MCF 10A (cell line): ENCODE results near the gene BPNT1. TPM values are rescaled to one million over a fixed set of nuclear protein-coding genes. Genes with fewer than 3 reads are reported as not detected.
A peak's percentile ranks its signal among the peaks of the same experiment; 100 is the strongest.

Source experiments
- BruUV-seq: library from RNA; stranded (reverse); fragments of 400-500 nt; replicated peaks from 2 replicates; lab custom pipeline; 2021; lab: Mats Ljungman, UMichigan
- CTCF ChIA-PET: fragments of 300-600 bp; sonication (Branson Sonifier 250); formaldehyde crosslinking; extraction: SDS; loops from one replicate; lab custom pipeline; 2021; ENCODE audit warnings: antibody characterized with exemption, inconsistent platforms; lab: Yijun Ruan, JAX
- POLR2A ChIA-PET: fragments of 300-600, 350-650 bp; sonication (Branson Sonifier 250); formaldehyde crosslinking; extraction: SDS; loops from one replicate; lab custom pipeline; 2020; ENCODE audit warnings: antibody characterized with exemption, inconsistent platforms; lab: Yijun Ruan, JAX
- DNase-seq: peaks from one replicate; pipeline ENCODE4 v3.0.0-alpha.2; 2018; ENCODE audit not compliant: unreplicated experiment
- H3K27ac Mint-ChIP-seq: one replicate; pipeline ENCODE4 v1.8.0; 2022; ENCODE audit warnings: mild to moderate bottlenecking, low read depth, mixed read lengths; ENCODE audit not compliant: unreplicated experiment
- H3K27me3 Mint-ChIP-seq: one replicate; pipeline ENCODE4 v1.8.0; 2022; ENCODE audit warnings: mixed read lengths; ENCODE audit not compliant: insufficient read depth, unreplicated experiment
- H3K36me3 Mint-ChIP-seq: one replicate; pipeline ENCODE4 v1.8.0; 2022; ENCODE audit warnings: mild to moderate bottlenecking, moderate library complexity, mixed read lengths; ENCODE audit not compliant: insufficient read depth, unreplicated experiment
- H3K4me1 Mint-ChIP-seq: one replicate; pipeline ENCODE4 v1.8.0; 2022; ENCODE audit warnings: mixed read lengths; ENCODE audit not compliant: insufficient read depth, unreplicated experiment
- H3K4me3 Mint-ChIP-seq: one replicate; pipeline ENCODE4 v1.8.0; 2022; ENCODE audit warnings: mild to moderate bottlenecking, moderate library complexity, mixed read lengths; ENCODE audit not compliant: unreplicated experiment
- H3K9me3 Mint-ChIP-seq: one replicate; pipeline ENCODE4 v1.8.0; 2022; ENCODE audit warnings: mixed read lengths; ENCODE audit not compliant: unreplicated experiment
- intact Hi-C: fragments of 100-400 bp; cut with micrococcal nuclease; formaldehyde crosslinking; loops from 2 replicates; pipeline ENCODE4 v1.14.1; 2022
- microRNA-seq: library from miRNA; unstranded; fragments of <30 nt; microRNA quantifications from one replicate; pipeline ENCODE4 v1.2.0, GENCODE V29; 2022
- total RNA-seq: library from RNA; stranded (reverse); gene quantifications from 2 replicates; pipeline ENCODE4 v1.2.3, GENCODE V29; 2022
- TF ChIP-seq, protein P1 (sequence below): fragments of 200-600 bp; IDR thresholded peaks from one replicate; pipeline ENCODE4 v1.8.0; 2022; ENCODE audit warnings: antibody characterized with exemption, mild to moderate bottlenecking; ENCODE audit not compliant: unreplicated experiment

Gene BPNT1
- total RNA-seq, 1 experiment from 2014 or later: 39.2 TPM

DNA sequence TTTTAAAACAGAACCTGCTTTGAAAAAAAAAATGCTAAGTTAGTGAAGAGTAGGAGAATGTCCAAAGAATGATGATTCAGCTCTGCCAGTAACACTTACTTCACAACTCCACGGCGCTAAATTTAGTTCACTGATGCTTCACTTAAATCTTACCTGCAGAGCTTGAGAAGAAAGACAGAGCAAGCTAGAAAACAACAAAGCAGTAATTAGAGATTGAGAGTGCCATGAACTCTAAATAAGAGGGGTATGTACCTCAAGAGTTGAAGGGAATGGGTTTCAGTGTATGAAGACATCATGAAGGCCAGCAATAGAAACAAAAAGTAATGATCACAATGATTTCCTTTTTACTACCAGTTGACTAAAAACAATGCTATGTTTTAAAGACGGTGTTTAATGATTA lies 76.1 kb downstream of the BPNT1 start:
- intact Hi-C loops: no loop called here
- ChIA-PET CTCF (interaction anchor here (0.7 to 6.1 kb wide), 13 partner anchors 12 to 1752 kb away, joined by 3 to 58 read pairs (median 4); no protein-coding TSS in a partner anchor), POLR2A (interaction anchor here (0.7 to 2.6 kb wide), 4 partner anchors 13 to 993 kb away, joined by 3 to 16 read pairs (median 4); no protein-coding TSS in a partner anchor)
- no TSS peak for BruUV-seq
- Mint-ChIP-seq H3K36me3 (peaks cover 100% of the 10 kb centered on the region), H3K9me3 (no peaks in the 10 kb centered on the region), H3K27me3 (no peaks in the 10 kb centered on the region), H3K4me3 (no peak overlapping the region), H3K4me1 (peaks cover 24% of the 10 kb centered on the region), H3K27ac (peak overlapping the region; percentile 59)
- TF ChIP-seq, protein P1, sequence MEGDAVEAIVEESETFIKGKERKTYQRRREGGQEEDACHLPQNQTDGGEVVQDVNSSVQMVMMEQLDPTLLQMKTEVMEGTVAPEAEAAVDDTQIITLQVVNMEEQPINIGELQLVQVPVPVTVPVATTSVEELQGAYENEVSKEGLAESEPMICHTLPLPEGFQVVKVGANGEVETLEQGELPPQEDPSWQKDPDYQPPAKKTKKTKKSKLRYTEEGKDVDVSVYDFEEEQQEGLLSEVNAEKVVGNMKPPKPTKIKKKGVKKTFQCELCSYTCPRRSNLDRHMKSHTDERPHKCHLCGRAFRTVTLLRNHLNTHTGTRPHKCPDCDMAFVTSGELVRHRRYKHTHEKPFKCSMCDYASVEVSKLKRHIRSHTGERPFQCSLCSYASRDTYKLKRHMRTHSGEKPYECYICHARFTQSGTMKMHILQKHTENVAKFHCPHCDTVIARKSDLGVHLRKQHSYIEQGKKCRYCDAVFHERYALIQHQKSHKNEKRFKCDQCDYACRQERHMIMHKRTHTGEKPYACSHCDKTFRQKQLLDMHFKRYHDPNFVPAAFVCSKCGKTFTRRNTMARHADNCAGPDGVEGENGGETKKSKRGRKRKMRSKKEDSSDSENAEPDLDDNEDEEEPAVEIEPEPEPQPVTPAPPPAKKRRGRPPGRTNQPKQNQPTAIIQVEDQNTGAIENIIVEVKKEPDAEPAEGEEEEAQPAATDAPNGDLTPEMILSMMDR: no peak
- DNase-seq: peak; percentile 51

DNA sequence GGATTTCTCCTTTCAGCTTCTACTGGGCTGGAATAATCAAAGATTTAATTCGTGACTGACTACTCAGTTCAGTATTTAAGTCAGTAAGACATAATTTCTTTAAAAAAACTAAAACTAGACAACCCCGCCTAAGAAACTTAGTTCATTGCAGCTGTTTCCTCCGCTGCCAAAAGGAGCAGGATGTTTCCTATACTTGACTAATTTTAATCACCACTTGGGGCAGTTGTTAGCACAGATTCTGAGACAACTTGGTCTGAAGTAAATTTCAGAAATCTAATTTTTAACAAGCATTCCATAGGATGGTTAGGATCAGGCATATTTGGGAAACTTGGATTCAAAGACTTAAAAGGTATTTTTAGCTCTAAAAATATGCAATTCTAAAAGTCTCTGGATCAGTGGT lies 77.3 kb downstream of the BPNT1 start:
- intact Hi-C loops: no loop called here
- Mint-ChIP-seq H3K36me3 (peaks cover 100% of the 10 kb centered on the region), H3K4me1 (peaks cover 28% of the 10 kb centered on the region), H3K4me3 (no peak overlapping the region), H3K9me3 (no peaks in the 10 kb centered on the region), H3K27me3 (no peaks in the 10 kb centered on the region), H3K27ac (peak overlapping the region; percentile 77)
- BruUV-seq: no TSS peak
- TF ChIP-seq, protein P1: peak; percentile 11
- DNase-seq: no peak
- ChIA-PET POLR2A (interaction anchor here (0.7 to 2.6 kb wide), 7 partner anchors 9 to 788 kb away, joined by 3 to 16 read pairs (median 5); no protein-coding TSS in a partner anchor), CTCF (interaction anchor here (0.6 to 6.1 kb wide), 22 partner anchors 9 to 216 kb away, joined by 3 to 58 read pairs (median 4); no protein-coding TSS in a partner anchor)

DNA sequence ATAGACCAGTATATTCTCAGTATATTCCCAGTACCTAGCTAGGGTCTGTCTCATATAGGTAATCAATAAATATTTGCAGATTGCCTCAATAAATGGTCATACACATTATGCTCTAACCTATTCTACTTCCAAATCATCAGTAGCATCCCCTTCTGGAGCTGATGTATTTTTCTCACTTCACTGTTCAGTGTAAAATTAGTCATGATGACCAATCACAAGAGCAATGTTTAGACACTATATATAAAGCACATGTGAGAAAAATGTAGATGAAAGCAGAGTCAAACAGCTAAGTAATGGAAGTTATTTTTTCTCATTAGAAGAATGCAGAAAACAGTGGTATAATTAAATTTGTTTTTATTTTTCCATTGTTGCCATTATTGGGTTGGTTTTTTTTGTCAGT lies 78.0 kb downstream of the BPNT1 start:
- Mint-ChIP-seq H3K9me3 (no peaks in the 10 kb centered on the region), H3K4me1 (peaks cover 31% of the 10 kb centered on the region), H3K4me3 (no peak overlapping the region), H3K27me3 (no peaks in the 10 kb centered on the region), H3K36me3 (peaks cover 100% of the 10 kb centered on the region), H3K27ac (peak overlapping the region; percentile 77)
- DNase-seq: no peak
- no TSS peak for BruUV-seq
- intact Hi-C loops: no loop called here
- ChIA-PET POLR2A (interaction anchor here (0.6 to 2.6 kb wide), 6 partner anchors 9 to 114 kb away, joined by 3 to 16 read pairs (median 5); no protein-coding TSS in a partner anchor), CTCF (interaction anchor here (0.8 to 6.1 kb wide), 14 partner anchors 9 to 125 kb away, joined by 3 to 58 read pairs (median 4); no protein-coding TSS in a partner anchor)
- TF ChIP-seq, protein P1: no peak

Small RNA genes lying within 50 kb of the gene (microRNA-seq; reads per million reads assigned to microRNA genes)
- gene MIR194-1 (4.5 reads per million, percentile 33 among the genes with 10 or more reads in this experiment), gene MIR215 (11.2 reads per million, percentile 53 among the genes with 10 or more reads in this experiment)

Other genes with a start within 250 kb of the BPNT1 start
- gene SLC30A10, start 161.2 kb downstream of the BPNT1 start, total RNA-seq: not detected in 2 replicates
- gene EPRS1, start 43.3 kb downstream of the BPNT1 start, total RNA-seq: 476 and 612 TPM in 2 replicates
- gene IARS2, start 4.3 kb upstream of the BPNT1 start, total RNA-seq: 151 and 158 TPM in 2 replicates
- 93.3 and 97.6 TPM in 2 replicates for gene RAB3GAP2, start 182.7 kb upstream of the BPNT1 start, total RNA-seq